Measurements from ENCODE around the gene TARBP2. TPM values are rescaled to one million over a fixed set of nuclear protein-coding genes. Genes with fewer than 3 reads are reported as not detected.

TARBP2 gene
- total RNA-seq, 4 donors from 2014 or later: 12.1 to 19.6 (median 17.4) TPM

- no peak overlapping the region for H3K4me3 ChIP-seq
- TF ChIP-seq POLR2A (IDR thresholded peaks at IDR 0.05): no peak
- TF ChIP-seq CTCF (IDR thresholded peaks at IDR 0.05): no peak
- no peak for TF ChIP-seq EP300 (IDR thresholded peaks at IDR 0.05)
- no peak for TF ChIP-seq POLR2AphosphoS5 (IDR thresholded peaks at IDR 0.05)
- no peaks in the 10 kb centered on the region for H3K9me3 ChIP-seq
- H3K27ac ChIP-seq: no peak overlapping the region
- 82 to 83% methylated on average over 6 to 7 of the region's 7 CpGs for WGBS, 2 donors (ENCODE audit: low coverage in 1 of 2)
- H3K4me1 ChIP-seq: no peaks in the 10 kb centered on the region
- H3K36me3 ChIP-seq: peaks cover 0 to 100% of the 10 kb centered on the region in 2 donors
- no peaks in the 10 kb centered on the region for H3K27me3 ChIP-seq
- no peak for ATAC-seq
These were observed 31.7 kb downstream of the TARBP2 start for GRCh38 chr12:53532524-53533445.

GRCh38 chr12:53533471-53533870, 32.4 kb downstream of the TARBP2 start:
- Histone ChIP-seq H3K36me3 (peaks cover 0 to 100% of the 10 kb centered on the region in 2 donors), H3K27me3 (no peaks in the 10 kb centered on the region), H3K4me3 (no peak overlapping the region), H3K27ac (no peak overlapping the region), H3K4me1 (peaks cover 0 to 6% (median 2%) of the 10 kb centered on the region in 3 donors), H3K9me3 (no peaks in the 10 kb centered on the region)
- no peak for TF ChIP-seq POLR2A (IDR thresholded peaks at IDR 0.05)
- WGBS, 2 donors (ENCODE audit: low coverage in 1 of 2): 48 to 82% methylated on average over 1 to 2 of the region's 2 CpGs
- no peak for ATAC-seq

GRCh38 chr12:53536962-53537361, 35.9 kb downstream of the TARBP2 start:
- Histone ChIP-seq H3K4me3 (no peak overlapping the region), H3K27ac (no peak overlapping the region), H3K9me3 (no peaks in the 10 kb centered on the region), H3K4me1 (peaks cover 0 to 14% (median 5%) of the 10 kb centered on the region in 3 donors), H3K27me3 (no peaks in the 10 kb centered on the region), H3K36me3 (peaks cover 0 to 100% of the 10 kb centered on the region in 2 donors)
- no peak for ATAC-seq
- WGBS, 2 donors (ENCODE audit: low coverage in 1 of 2): 86% methylated on average over 2 to 3 of the region's 3 CpGs
- TF ChIP-seq CTCF (IDR thresholded peaks at IDR 0.05) (no peak), EP300 (IDR thresholded peaks at IDR 0.05) (no peak), POLR2AphosphoS5 (IDR thresholded peaks at IDR 0.05) (no peak), POLR2A (IDR thresholded peaks at IDR 0.05) (no peak)

- H3K4me1 ChIP-seq: peaks cover 0 to 14% (median 5%) of the 10 kb centered on the region in 3 donors
- peak; percentile 73 for ATAC-seq
- no peak overlapping the region for H3K4me3 ChIP-seq
- H3K36me3 ChIP-seq: peaks cover 0 to 100% of the 10 kb centered on the region in 2 donors
- WGBS, 2 donors (ENCODE audit: low coverage in 1 of 2): 8% methylated on average over 1 of the region's 1 CpG; no CpG with 5 or more reads in 1 of the 2 donors
- H3K9me3 ChIP-seq: no peaks in the 10 kb centered on the region
- H3K27ac ChIP-seq: peak overlapping the region in 2 of 4 donors; percentile 37 to 49
- TF ChIP-seq EP300 (IDR thresholded peaks at IDR 0.05) (no peak), CTCF (IDR thresholded peaks at IDR 0.05) (no peak), POLR2AphosphoS5 (IDR thresholded peaks at IDR 0.05) (no peak), POLR2A (IDR thresholded peaks at IDR 0.05) (no peak)
- no peaks in the 10 kb centered on the region for H3K27me3 ChIP-seq
These were observed 37.2 kb downstream of the TARBP2 start for GRCh38 chr12:53538209-53538689.

GRCh38 chr12:53539526-53539925, 38.4 kb downstream of the TARBP2 start:
- 100% methylated on average over 3 of the region's 3 CpGs for WGBS, 2 donors (ENCODE audit: low coverage in 1 of 2)
- ATAC-seq: no peak

More at GRCh38 chr12:53539526-53539925, 38.4 kb downstream of the TARBP2 start:
- Histone ChIP-seq H3K9me3 (no peaks in the 10 kb centered on the region), H3K36me3 (peaks cover 0 to 88% of the 10 kb centered on the region in 2 donors), H3K4me3 (no peak overlapping the region), H3K4me1 (peaks cover 0 to 25% (median 5%) of the 10 kb centered on the region in 3 donors), H3K27ac (peak overlapping the region in 1 of 4 donors; percentile 49), H3K27me3 (no peaks in the 10 kb centered on the region)
- TF ChIP-seq POLR2A (IDR thresholded peaks at IDR 0.05): no peak

Measured in gastroesophageal sphincter (tissue), 4 donors.